Smooth muscle cell (in vitro differentiated cells): Measurements from ENCODE around the gene SYCP3. TPM values are rescaled to one million over a fixed set of nuclear protein-coding genes. Genes with fewer than 3 reads are reported as not detected.

Experiments used
- DNase-seq: peaks from one replicate; lab custom pipeline; 2025; ENCODE audit not compliant: unreplicated experiment; lab: John Stamatoyannopoulos, UW
- H2AFZ ChIP-seq: fragments of 200-600 bp; sonication (generic); 2 replicates; pipeline ENCODE4 v1.6.0; 2016; ENCODE audit warnings: antibody characterized with exemption, low read depth, mild to moderate bottlenecking
- H3F3A ChIP-seq: fragments of 200-600 bp; sonication (generic); 2 replicates; pipeline ENCODE4 v1.6.0; 2017; ENCODE audit warnings: antibody characterized with exemption, low read depth
- H3K27ac ChIP-seq: fragments of 200-600 bp; sonication (generic); 2 replicates; pipeline ENCODE4 v1.5.1; 2016; ENCODE audit warnings: low read depth, mild to moderate bottlenecking
- H3K27me3 ChIP-seq: fragments of 200-600 bp; sonication (generic); 2 replicates; pipeline ENCODE4 v1.6.1; 2016; ENCODE audit warnings: low read depth, mild to moderate bottlenecking
- H3K36me3 ChIP-seq: fragments of 200-600 bp; sonication (generic); 2 replicates; pipeline ENCODE4 v1.5.1; 2016; ENCODE audit warnings: low read depth
- H3K4me1 ChIP-seq: fragments of 200-600 bp; sonication (generic); 2 replicates; pipeline ENCODE4 v1.5.1; 2016; ENCODE audit warnings: low read depth
- H3K4me2 ChIP-seq: fragments of 200-600 bp; sonication (generic); 2 replicates; pipeline ENCODE4 v1.6.0; 2016; ENCODE audit warnings: mild to moderate bottlenecking
- H3K4me3 ChIP-seq: fragments of 200-600 bp; sonication (generic); 2 replicates; pipeline ENCODE4 v1.5.1; 2016; ENCODE audit warnings: mild to moderate bottlenecking
- H3K79me2 ChIP-seq: fragments of 200-600 bp; sonication (generic); 2 replicates; pipeline ENCODE4 v1.6.0; 2016; ENCODE audit warnings: low read depth, mild to moderate bottlenecking
- H3K9ac ChIP-seq: fragments of 200-600 bp; sonication (generic); 2 replicates; pipeline ENCODE4 v1.6.0; 2016; ENCODE audit warnings: low read depth
- H3K9me3 ChIP-seq: fragments of 200-600 bp; sonication (generic); replicated peaks from 2 replicates; pipeline ENCODE4 v1.5.1; 2016; ENCODE audit warnings: low read depth
- H4K20me1 ChIP-seq: fragments of 200-600 bp; sonication (generic); 2 replicates; pipeline ENCODE4 v1.6.0; 2016; ENCODE audit warnings: low read depth
- CTCF ChIP-seq: fragments of 200-600 bp; sonication (generic); IDR thresholded peaks from 2 replicates; pipeline ENCODE4 v1.5.1; 2017; ENCODE audit warnings: borderline replicate concordance, mild to moderate bottlenecking, antibody characterized with exemption; ENCODE audit not compliant: insufficient read depth, poor library complexity, severe bottlenecking
- WGBS: methylation state at CpG from one replicate; pipeline ENCODE4 v1.1.7; 2016; ENCODE audit warnings: low lambda C conversion rate; 5-methylcytosine and 5-hydroxymethylcytosine counted together
- polyA plus RNA-seq: library from polyadenylated mRNA; unstranded; fragments of >200 nt; fragmentation: Nextera tagmentation; extraction: Ambion mirVana; gene quantifications from 2 replicates; pipeline ENCODE4 v1.2.1, GENCODE V29; 2016
- total RNA-seq: library from RNA; depleted of rRNA; stranded (reverse); fragments of >200 nt; gene quantifications from 2 replicates; pipeline ENCODE4 v1.2.3, GENCODE V29; 2014

The SYCP3 gene
- total and polyA plus RNA-seq, 2 experiments from 2014 or later, result 1.1 to 3.6 TPM

GRCh38 chr12:101750152-101750551 lies 10.9 kb upstream of the SYCP3 start:
- Histone ChIP-seq H3K27ac (no peak overlapping the region), H2AFZ (no peak overlapping the region), H3F3A (no peaks in the 10 kb centered on the region), H3K4me2 (no peak overlapping the region), H4K20me1 (no peaks in the 10 kb centered on the region), H3K79me2 (no peaks in the 10 kb centered on the region), H3K36me3 (peaks cover 4% of the 10 kb centered on the region), H3K4me3 (no peak overlapping the region), H3K4me1 (no peaks in the 10 kb centered on the region), H3K9me3 (no peaks in the 10 kb centered on the region), H3K27me3 (no peaks in the 10 kb centered on the region), H3K9ac (no peak overlapping the region)
- no peak for TF ChIP-seq CTCF
- no peak for DNase-seq
- 96% methylated on average over 4 of the region's 4 CpGs for WGBS

- no peak overlapping the region for H3K9ac ChIP-seq
- DNase-seq, result no peak
- no peaks in the 10 kb centered on the region for H3K79me2 ChIP-seq
- H3K4me1 ChIP-seq, result no peaks in the 10 kb centered on the region
- peaks cover 4% of the 10 kb centered on the region for H3K36me3 ChIP-seq
- no peak overlapping the region for H3K27ac ChIP-seq
- H2AFZ ChIP-seq, result no peak overlapping the region
- WGBS, result 93% methylated on average over 4 of the region's 4 CpGs
- no peak overlapping the region for H3K4me3 ChIP-seq
- H3K4me2 ChIP-seq, result no peak overlapping the region
- no peaks in the 10 kb centered on the region for H4K20me1 ChIP-seq
- no peaks in the 10 kb centered on the region for H3F3A ChIP-seq
- no peak for TF ChIP-seq CTCF
- H3K27me3 ChIP-seq, result no peaks in the 10 kb centered on the region
- H3K9me3 ChIP-seq, result no peaks in the 10 kb centered on the region
These were observed 10.4 kb upstream of the SYCP3 start for GRCh38 chr12:101749657-101750056.

GRCh38 chr12:101748907-101749306 lies 9.6 kb upstream of the SYCP3 start:
- no peaks in the 10 kb centered on the region for H3K79me2 ChIP-seq
- no peak overlapping the region for H3K27ac ChIP-seq
- no peaks in the 10 kb centered on the region for H3K9me3 ChIP-seq
- no peak for DNase-seq
- H4K20me1 ChIP-seq, result no peaks in the 10 kb centered on the region
- 98% methylated on average over 1 of the region's 1 CpG for WGBS
- no peak overlapping the region for H3K4me2 ChIP-seq
- H3F3A ChIP-seq, result no peaks in the 10 kb centered on the region
- H3K27me3 ChIP-seq, result no peaks in the 10 kb centered on the region
- no peak for TF ChIP-seq CTCF
- no peak overlapping the region for H3K9ac ChIP-seq
- H3K4me3 ChIP-seq, result no peak overlapping the region
- H3K4me1 ChIP-seq, result no peaks in the 10 kb centered on the region
- H2AFZ ChIP-seq, result no peak overlapping the region
- peaks cover 4% of the 10 kb centered on the region for H3K36me3 ChIP-seq

GRCh38 chr12:101747697-101748096 lies 8.4 kb upstream of the SYCP3 start:
- Histone ChIP-seq H3K9ac (no peak overlapping the region), H3K9me3 (no peaks in the 10 kb centered on the region), H3K27me3 (no peaks in the 10 kb centered on the region), H3K79me2 (no peaks in the 10 kb centered on the region), H2AFZ (no peak overlapping the region), H4K20me1 (no peaks in the 10 kb centered on the region), H3K36me3 (peaks cover 4% of the 10 kb centered on the region), H3K27ac (no peak overlapping the region), H3F3A (no peaks in the 10 kb centered on the region), H3K4me3 (no peak overlapping the region), H3K4me2 (no peak overlapping the region), H3K4me1 (no peaks in the 10 kb centered on the region)
- no peak for TF ChIP-seq CTCF
- no peak for DNase-seq
- 92% methylated on average over 1 of the region's 1 CpG for WGBS
